RCC 7860 (cell line): ENCODE results near the gene ALDOC.

Experiments
- DNase-seq: peaks from one replicate; pipeline ENCODE4 v3.0.0-alpha.2; 2015; ENCODE audit warnings: low spot score
- FAIRE-seq: peaks from 2 replicates; lab custom pipeline; 2012; peaks lifted over from hg19 to GRCh38; lab: Jason Lieb, UNC

Gene ALDOC

DNA sequence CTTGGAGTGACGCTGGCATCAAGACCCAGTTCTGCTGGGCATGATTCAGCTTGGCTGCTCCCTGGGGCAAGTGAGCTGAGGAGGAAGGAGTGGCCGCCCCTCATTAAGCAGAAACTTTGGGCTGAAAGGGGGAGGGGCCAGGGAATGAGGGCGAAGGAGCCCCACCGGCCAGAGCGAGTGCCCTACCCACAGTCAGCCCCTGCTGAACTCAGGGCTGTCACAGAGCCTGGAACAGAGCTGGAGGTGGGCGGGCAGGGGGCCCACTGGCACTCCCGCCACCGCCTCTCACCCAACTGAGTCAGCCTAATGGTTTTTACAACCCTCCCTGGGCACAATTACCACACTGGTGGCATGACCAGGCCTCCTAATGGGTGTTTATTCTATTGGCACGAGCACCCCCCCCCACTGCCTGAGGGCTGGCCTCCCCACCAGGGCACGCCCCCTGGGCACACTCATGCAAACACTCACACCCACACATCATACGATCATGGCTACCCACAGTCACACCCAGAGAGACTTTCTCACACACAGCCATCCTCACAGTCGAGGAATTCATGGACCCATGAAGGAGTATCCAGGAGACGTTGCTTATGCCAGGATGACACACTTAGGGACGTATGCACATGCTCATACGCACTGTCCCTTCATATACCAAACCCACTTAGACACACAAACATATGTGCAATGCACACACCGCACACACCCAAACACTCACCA, 43.4 kb downstream of the ALDOC start:
- FAIRE-seq (no peak), DNase-seq (no peak)

DNA sequence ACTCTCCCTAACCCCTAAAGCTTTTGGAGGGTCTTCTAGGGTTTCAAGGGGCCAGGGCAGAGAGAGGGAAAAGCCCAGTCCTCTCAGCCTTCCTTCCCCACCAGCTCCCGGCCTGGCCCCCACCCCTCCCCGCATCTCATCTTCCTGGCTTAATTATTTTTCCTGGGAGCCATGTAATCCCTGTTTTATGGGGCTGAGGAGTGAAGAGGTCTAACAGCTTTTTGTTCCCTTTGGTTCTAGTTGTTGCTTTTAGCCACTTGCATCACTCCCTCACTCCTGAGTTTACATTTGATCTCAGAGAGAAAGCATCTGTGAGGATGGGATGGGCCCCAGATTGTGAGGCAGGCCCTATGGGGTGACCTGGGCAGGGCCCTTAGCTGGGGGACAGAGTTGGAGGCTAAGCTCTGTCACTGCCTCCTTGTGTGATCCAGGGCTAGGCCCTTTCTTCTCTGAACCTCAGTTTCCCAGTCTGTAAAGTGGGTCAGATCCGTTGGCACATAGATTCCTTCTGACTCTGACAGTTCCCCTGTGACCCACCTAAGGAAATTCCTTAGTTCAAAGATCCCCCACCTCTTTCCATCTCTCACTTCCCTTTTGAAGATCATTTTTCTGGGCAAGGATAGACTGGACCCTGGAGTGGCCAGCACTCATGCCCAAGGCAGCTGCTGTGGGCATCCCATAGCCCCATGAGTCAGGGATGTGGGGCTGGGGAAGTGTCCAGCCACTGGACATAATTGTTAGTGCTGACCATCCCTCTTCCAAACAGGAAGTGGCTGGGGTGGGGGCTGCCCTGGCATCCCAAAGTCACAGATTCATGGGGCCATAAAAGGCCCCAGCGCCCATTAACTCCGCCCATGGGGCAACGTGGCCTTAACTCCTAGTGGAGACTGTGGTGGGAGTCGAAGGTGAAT, 44.4 kb downstream of the ALDOC start:
- DNase-seq, result no peak
- no peak for FAIRE-seq

DNA sequence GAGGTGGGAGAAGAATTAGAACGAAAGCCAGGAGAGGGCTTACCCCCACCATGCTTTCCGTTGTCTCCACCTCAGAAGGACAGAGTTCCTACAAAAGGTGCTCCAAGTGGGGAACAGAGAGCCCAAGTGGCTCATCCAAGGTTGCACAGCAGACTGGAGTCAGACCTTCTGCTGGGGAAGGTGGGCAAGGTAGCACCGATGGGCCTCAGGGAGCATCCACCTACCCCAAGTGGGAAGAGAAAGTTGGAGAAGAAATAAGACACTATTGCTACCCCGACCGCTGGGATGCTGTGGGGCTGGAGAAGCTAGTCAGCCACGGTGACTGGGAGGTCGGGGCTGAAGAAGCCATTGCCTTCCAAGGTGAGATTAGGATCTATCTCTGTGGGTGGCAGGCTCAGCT, 45.8 kb downstream of the ALDOC start:
- FAIRE-seq (no peak), DNase-seq (no peak)

DNA sequence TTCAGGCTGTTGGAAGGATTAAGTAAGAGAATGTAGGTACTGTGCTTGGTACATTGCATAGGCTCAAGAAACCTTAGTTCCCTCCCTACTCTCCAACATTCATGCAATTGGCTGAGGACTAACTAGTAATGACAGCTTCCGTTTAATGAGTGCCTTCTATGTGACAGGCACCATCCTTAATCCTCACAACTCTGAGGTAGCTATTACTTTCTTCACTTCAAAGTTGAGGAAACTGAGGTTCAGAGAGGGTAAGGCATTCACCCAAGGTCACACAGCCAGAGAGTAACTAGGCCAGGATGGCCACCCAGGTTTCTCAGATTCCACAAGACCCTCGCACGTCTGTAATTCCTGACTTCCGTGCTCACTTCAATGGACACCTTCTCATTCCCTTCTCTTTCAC, 46.4 kb downstream of the ALDOC start:
- DNase-seq, result no peak
- FAIRE-seq, result no peak

DNA sequence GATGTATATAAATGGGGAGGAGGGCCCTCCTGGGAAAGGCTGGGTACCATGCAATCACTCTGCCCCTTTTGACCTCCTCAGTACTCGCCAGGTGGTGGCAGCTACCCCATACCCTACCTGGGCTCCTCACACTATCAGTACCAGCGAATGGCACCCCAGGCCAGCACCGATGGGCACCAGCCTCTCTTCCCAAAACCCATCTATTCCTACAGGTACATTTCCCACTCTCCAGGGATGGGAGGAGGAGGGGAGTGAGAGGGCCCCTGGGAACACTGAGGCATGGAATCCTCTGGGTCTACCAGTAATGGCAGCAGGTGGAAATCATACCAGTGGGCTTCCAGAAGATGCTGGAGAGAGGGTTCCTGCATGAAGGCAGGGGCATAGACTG, 47.7 kb downstream of the ALDOC start:
- FAIRE-seq, result no peak

DNA sequence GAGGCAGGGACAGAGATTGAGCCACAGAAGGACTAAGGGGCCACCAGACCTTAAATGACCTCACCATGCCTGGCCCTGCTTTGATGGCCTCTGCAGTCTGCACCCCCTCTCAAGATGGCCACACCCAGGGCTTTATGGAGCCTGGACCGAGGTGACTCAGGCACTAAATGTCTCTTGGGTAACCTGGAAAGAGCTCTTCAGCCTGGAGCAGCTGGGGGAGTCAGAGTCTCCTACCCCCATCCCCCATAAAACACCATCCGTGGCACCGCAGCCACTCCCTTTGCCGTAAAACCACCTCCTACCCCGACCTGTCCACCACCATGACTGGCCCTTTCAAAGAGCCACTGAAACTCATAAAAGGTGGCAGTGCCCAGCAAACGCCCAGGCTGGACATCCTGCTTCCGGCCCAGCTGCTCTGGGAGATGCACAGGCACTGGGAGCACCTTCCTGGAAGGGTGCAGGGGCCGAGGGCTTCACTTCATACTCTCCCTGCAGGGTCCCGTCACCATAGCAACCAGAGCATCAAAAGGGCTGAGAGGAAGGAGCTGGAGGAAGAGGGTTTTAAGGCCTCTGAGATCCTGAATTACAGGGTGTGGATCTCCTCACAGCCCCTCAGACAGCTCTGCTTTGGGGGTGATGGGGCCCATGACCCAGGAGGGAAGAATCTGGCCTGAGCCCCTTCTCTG, 48.2 kb downstream of the ALDOC start:
- FAIRE-seq (no peak), DNase-seq (no peak)

More for the DNA sequence above, 47.7 kb downstream of the ALDOC start:
- no peak for DNase-seq

DNA sequence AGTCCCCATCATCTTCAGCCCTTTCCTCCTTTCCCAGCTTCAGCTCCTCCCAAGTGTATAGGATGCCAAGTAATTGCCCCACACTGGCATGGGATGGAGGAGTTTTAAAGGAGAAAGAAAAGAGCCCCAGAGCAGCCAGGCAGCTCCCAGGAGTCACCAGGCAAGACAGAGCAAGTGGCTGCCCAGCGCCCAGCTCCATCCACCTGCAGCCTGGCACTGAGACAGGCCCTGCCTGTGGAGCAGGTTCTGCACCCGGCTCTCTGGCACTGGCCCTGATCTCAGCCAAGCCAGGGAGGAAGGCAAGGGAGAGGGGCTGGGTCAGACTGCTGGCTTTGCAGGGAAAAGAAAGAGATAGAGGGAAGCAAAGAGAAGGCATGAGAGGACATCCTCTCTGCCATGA, 48.8 kb downstream of the ALDOC start:
- DNase-seq, result no peak
- FAIRE-seq, result no peak

DNA sequence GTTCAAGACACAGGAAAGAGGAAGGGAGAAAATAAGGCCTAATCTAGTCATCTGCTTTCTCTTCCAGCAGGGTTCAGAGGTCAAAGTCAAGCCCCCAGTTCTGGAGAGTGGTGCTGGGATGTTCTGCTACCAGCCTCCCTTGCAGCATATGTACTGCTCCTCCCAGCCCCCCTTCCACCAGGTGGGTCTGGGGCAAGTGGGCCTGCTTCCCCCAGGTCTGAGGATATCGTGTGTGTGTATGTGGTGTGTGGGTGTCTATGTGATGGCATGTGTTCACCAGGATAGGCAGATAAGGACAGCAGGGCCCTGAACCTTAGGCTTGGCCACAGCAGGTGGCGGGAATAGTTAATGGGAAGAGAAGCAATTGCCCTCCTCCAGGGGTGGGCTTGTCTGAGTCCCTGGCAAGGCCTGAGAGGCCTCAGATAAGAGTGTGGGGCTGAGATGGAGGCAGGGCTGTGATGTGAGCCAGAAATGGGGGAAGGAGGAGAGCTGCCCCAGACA, 49.5 kb downstream of the ALDOC start:
- FAIRE-seq (no peak), DNase-seq (no peak)

DNA sequence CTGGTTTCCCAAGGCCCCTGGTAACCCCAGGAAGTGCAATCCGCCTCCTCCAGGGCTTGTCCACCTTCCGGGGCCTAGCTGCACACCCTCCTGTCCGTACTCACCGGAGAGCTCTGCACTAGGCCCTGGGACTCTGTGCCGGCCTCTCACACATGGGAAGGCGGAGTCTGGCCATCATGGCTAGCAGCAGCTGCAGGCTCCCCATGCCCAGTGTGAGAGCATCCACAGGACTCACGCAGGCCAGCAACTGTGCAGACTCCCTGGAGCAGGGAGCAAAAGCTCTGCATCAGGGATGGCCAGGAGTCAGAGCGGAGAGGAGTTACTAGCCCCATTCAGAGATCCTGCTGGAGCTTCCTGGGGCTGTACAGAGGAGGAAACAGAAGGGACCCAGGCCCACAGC, 50.3 kb downstream of the ALDOC start:
- no peak for DNase-seq

DNA sequence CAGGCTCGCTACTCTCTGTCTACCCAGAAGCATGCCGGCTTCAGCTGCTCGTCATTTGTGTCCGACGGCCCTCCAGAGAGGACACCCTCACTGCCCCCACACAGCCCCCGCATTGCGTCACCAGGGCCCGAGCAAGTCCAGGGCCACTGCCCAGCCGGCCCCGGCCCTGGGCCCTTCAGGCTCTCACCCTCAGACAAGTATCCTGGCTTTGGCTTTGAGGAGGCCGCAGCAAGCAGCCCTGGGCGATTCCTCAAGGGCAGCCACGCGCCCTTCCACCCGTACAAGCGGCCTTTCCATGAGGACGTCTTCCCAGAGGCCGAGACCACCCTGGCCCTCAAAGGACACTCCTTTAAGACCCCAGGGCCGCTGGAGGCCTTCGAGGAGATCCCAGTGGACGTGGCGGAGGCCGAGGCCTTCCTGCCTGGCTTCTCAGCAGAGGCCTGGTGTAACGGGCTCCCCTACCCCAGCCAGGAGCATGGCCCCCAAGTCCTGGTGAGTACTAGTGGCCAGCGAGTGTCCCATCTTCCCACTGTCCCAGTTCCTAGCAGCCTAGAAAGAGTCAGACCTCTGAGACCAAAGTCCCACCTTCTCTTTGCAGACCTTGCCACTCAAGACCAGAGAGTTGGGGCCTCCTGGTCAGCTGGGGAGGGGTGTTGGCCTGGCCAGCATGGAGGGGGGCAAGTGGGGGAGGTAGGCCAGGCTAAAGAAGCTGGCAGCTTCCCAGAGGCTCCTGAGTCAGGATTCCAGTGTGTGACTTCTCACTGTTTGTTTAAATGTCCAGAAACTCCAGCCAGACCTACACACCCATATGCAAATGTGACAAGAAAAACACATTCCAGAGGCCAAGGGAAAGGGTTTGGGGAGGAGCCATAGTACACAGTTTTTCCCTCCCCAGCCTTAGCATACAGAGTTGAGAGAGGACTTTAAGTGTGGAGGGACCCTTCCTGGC, 51.9 kb downstream of the ALDOC start:
- DNase-seq (no peak), FAIRE-seq (no peak)

More for the DNA sequence above, 50.3 kb downstream of the ALDOC start:
- FAIRE-seq, result no peak

DNA sequence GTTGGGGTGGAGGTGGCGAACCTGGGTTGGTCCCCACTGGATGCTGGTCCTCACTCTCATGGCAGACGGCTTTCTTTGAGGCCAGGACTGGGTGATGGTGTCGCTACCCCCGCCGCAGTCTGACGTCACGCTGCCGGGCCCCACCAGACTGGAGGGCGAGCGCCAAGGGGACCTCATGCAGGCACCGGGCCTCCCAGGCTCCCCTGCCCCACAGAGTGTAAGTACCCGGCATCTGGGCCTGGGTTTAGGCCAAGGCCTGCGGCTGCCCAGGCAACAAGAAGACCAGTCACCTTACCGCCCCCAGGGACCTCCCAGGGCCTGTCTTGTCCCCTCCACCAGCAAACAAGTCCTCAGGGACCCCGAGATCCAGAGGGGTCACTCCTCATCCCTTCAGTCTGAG, 52.8 kb downstream of the ALDOC start:
- DNase-seq (no peak), FAIRE-seq (no peak)

DNA sequence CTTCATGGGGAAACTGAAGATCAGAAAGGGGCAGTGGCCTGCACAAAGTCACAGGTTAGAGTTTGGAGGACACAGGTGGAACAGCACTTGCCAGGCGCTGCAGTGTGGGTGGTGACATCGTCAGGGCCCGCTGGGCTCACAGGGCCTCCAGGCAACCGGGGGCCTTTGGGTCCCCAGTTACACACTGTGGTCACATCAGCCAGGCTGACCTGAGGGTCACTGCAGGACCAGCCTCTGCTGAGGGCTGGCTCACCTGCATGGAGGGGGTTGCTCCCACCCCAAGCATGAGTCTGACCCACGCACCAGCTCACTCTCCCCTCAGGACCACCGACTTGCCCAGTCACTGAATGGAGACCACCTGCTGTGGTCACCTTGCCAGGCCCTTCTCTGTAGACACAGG, 53.5 kb downstream of the ALDOC start:
- FAIRE-seq, result no peak
- DNase-seq, result no peak
